Astrocyte (in vitro differentiated cells and primary cell): Measurements from ENCODE around the gene ACACA. TPM values are rescaled to one million over a fixed set of nuclear protein-coding genes. Genes with fewer than 3 reads are reported as not detected.
A peak's percentile ranks its signal among the peaks of the same experiment; 100 is the strongest.
"Not testable (repeated sequence)": the region's sequence is repeated elsewhere in the genome, so short reads cannot be mapped to it uniquely, and the experiment has no call there.

ENCODE experiments used
- DNase-seq: peaks from one replicate; pipeline ENCODE4 v3.0.0-alpha.2; 2010; ENCODE audit warnings: low read depth
- FAIRE-seq: peaks from 2 replicates; lab custom pipeline; 2011; peaks lifted over from hg19 to GRCh38; lab: Jason Lieb, UNC
- H2AFZ ChIP-seq: 2 replicates; pipeline ENCODE4 v1.6.0; 2012; ENCODE audit warnings: low read depth, low read length, inconsistent platforms
- H3K27ac ChIP-seq: 2 replicates; pipeline ENCODE4 v1.5.1; 2011; ENCODE audit warnings: low read depth, low read length, inconsistent platforms
- H3K27me3 ChIP-seq: 2 replicates; pipeline ENCODE4 v1.6.0; 2011; ENCODE audit warnings: low read length, inconsistent platforms; ENCODE audit not compliant: insufficient read depth
- H3K36me3 ChIP-seq: 2 replicates; pipeline ENCODE4 v1.5.1; 2011; ENCODE audit warnings: low read length, inconsistent platforms; ENCODE audit not compliant: insufficient read depth
- H3K4me1 ChIP-seq: 2 replicates; pipeline ENCODE4 v1.5.1; 2011; ENCODE audit warnings: low read length, inconsistent platforms; ENCODE audit not compliant: insufficient read depth
- H3K4me2 ChIP-seq: 2 replicates; pipeline ENCODE4 v1.6.0; 2012; ENCODE audit warnings: low read length, inconsistent platforms
- H3K4me3 ChIP-seq: 2 replicates; pipeline ENCODE4 v1.5.1; 2011; ENCODE audit warnings: low read depth, mild to moderate bottlenecking, low read length, inconsistent platforms; ENCODE audit not compliant: insufficient read depth
- H3K79me2 ChIP-seq: 2 replicates; pipeline ENCODE4 v1.6.0; 2012; ENCODE audit warnings: mild to moderate bottlenecking, low read length, inconsistent platforms; ENCODE audit not compliant: insufficient read depth
- H3K9ac ChIP-seq: 2 replicates; pipeline ENCODE4 v1.6.0; 2012; ENCODE audit warnings: mild to moderate bottlenecking, low read length, inconsistent platforms
- H3K9me3 ChIP-seq: 2 replicates; pipeline ENCODE4 v1.5.1; 2012; ENCODE audit warnings: low read depth, mild to moderate bottlenecking, low read length, inconsistent platforms; ENCODE audit not compliant: insufficient read depth
- H4K20me1 ChIP-seq: 2 replicates; pipeline ENCODE4 v1.6.0; 2012; ENCODE audit warnings: low read length, inconsistent platforms; ENCODE audit not compliant: insufficient read depth
- H3K27ac Mint-ChIP-seq: one replicate; pipeline ENCODE4 v1.8.0; 2021; ENCODE audit warnings: mild to moderate bottlenecking, mixed read lengths; ENCODE audit not compliant: unreplicated experiment
- H3K27me3 Mint-ChIP-seq: one replicate; pipeline ENCODE4 v1.8.0; 2021; ENCODE audit warnings: low read depth, mixed read lengths; ENCODE audit not compliant: unreplicated experiment
- H3K36me3 Mint-ChIP-seq: one replicate; pipeline ENCODE4 v1.8.0; 2021; ENCODE audit warnings: low read depth, mixed read lengths; ENCODE audit not compliant: unreplicated experiment
- H3K4me1 Mint-ChIP-seq: one replicate; pipeline ENCODE4 v1.8.0; 2021; ENCODE audit warnings: low read depth, mixed read lengths; ENCODE audit not compliant: unreplicated experiment
- H3K4me3 Mint-ChIP-seq: one replicate; pipeline ENCODE4 v1.8.0; 2021; ENCODE audit warnings: mild to moderate bottlenecking, moderate library complexity, mixed read lengths; ENCODE audit not compliant: unreplicated experiment
- H3K9me3 Mint-ChIP-seq: one replicate; pipeline ENCODE4 v1.8.0; 2021; ENCODE audit warnings: mild to moderate bottlenecking, mixed read lengths; ENCODE audit not compliant: unreplicated experiment
- CTCF ChIP-seq: IDR thresholded peaks from 2 replicates; pipeline ENCODE4 v1.5.1; 2011; ENCODE audit warnings: low read depth, mild to moderate bottlenecking, inconsistent platforms, low read length, moderate library complexity; ENCODE audit not compliant: insufficient read depth
- EZH2 ChIP-seq: IDR thresholded peaks from 2 replicates; pipeline ENCODE4 v1.6.1; 2012; ENCODE audit warnings: mild to moderate bottlenecking, low read length, inconsistent platforms; ENCODE audit not compliant: insufficient read depth
- total RNA-seq: library from RNA; stranded (reverse); gene quantifications from 2 replicates; pipeline ENCODE4 v1.2.1, GENCODE V29; 2021

Gene ACACA
- total RNA-seq, 1 donor from 2014 or later: 88.3 TPM

GRCh38 chr17:37405955-37406634, 541 bp downstream of the ACACA start:
- no peak for FAIRE-seq
- Histone ChIP-seq H3K36me3 (peaks cover 2% of the 10 kb centered on the region), H4K20me1 (peaks cover 7% of the 10 kb centered on the region), H3K4me2 (peak overlapping the region; percentile 87), H3K9me3 (no peaks in the 10 kb centered on the region), H3K9ac (peak overlapping the region; percentile 87), H3K27me3 (no peaks in the 10 kb centered on the region), H3K4me3 (peak overlapping the region; percentile 90), H2AFZ (peak overlapping the region; percentile 95), H3K79me2 (peaks cover 57% of the 10 kb centered on the region), H3K4me1 (peaks cover 3% of the 10 kb centered on the region), H3K27ac (peak overlapping the region; percentile 88)
- TF ChIP-seq CTCF (no peak), EZH2 (no peak)
- Mint-ChIP-seq H3K36me3 (peaks cover 5% of the 10 kb centered on the region), H3K4me3 (peak overlapping the region; percentile 98), H3K27me3 (no peaks in the 10 kb centered on the region), H3K27ac (peak overlapping the region; percentile 92), H3K9me3 (no peaks in the 10 kb centered on the region), H3K4me1 (peaks cover 6% of the 10 kb centered on the region)
- no peak for DNase-seq

- not testable (repeated sequence) for H3K36me3 Mint-ChIP-seq, H3K27me3 Mint-ChIP-seq, H3K27me3 ChIP-seq, H3K36me3 ChIP-seq, FAIRE-seq, H4K20me1 ChIP-seq, DNase-seq, H3K9me3 ChIP-seq, H3K9me3 Mint-ChIP-seq, H3K4me1 Mint-ChIP-seq, H3K27ac ChIP-seq, H2AFZ ChIP-seq, H3K4me1 ChIP-seq
- Mint-ChIP-seq H3K4me3 (peak overlapping the region; percentile 98), H3K27ac (peak overlapping the region; percentile 92)
- peaks cover 57% of the 10 kb centered on the region for H3K79me2 ChIP-seq
- H3K9ac ChIP-seq: peak overlapping the region; percentile 87
- peak overlapping the region; percentile 87 for H3K4me2 ChIP-seq
- peak overlapping the region; percentile 90 for H3K4me3 ChIP-seq
These were observed 1.1 kb downstream of the ACACA start for GRCh38 chr17:37405522-37405921.

- peaks cover 10% of the 10 kb centered on the region for H4K20me1 ChIP-seq
- DNase-seq: no peak
- Mint-ChIP-seq H3K9me3 (no peaks in the 10 kb centered on the region), H3K36me3 (no peaks in the 10 kb centered on the region), H3K27ac (no peak overlapping the region), H3K4me1 (peaks cover 4% of the 10 kb centered on the region), H3K4me3 (no peak overlapping the region), H3K27me3 (no peaks in the 10 kb centered on the region)
- no peak overlapping the region for H3K27ac ChIP-seq
- H3K79me2 ChIP-seq: peaks cover 22% of the 10 kb centered on the region
- H3K36me3 ChIP-seq: no peaks in the 10 kb centered on the region
- H3K4me1 ChIP-seq: peaks cover 3% of the 10 kb centered on the region
- no peaks in the 10 kb centered on the region for H3K27me3 ChIP-seq
- FAIRE-seq: no peak
- no peak overlapping the region for H3K4me2 ChIP-seq
- no peaks in the 10 kb centered on the region for H3K9me3 ChIP-seq
- H2AFZ ChIP-seq: no peak overlapping the region
- H3K9ac ChIP-seq: no peak overlapping the region
- no peak overlapping the region for H3K4me3 ChIP-seq
- TF ChIP-seq CTCF (no peak), EZH2 (no peak)
These were observed 6.1 kb downstream of the ACACA start for GRCh38 chr17:37400505-37400904.
